ENCODE measurements around the gene DYNC1LI1.

The DYNC1LI1 gene

GRCh38 chr3:32570421-32571191 is at the start of gene DYNC1LI1:
Gene DYNC1LI1 (minus strand): TSS chr3:32570858. CDS start chr3:32570770, 88 bp downstream.
- H3K4me3 ChIP-seq = peak within 1 kb of the TSS; percentile 96
- peak within 1 kb of the TSS; percentile 94 for H3K4me2 ChIP-seq
- H3K27me3 ChIP-seq = no peaks in the 10 kb centered on the region
- H3K36me3 ChIP-seq = peaks cover 19% of the 10 kb centered on the region
- peaks cover 39% of the 10 kb centered on the region for H4K20me1 ChIP-seq
- H3K9ac ChIP-seq = peak within 1 kb of the TSS; percentile 98
- H3K4me1 ChIP-seq = peaks cover 32% of the 10 kb centered on the region
- TF ChIP-seq Cebpa-rat (IDR thresholded peaks at IDR 0.05) = no peak
- peak within 1 kb of the TSS; percentile 96 for H3K27ac ChIP-seq
- H3K9me3 ChIP-seq = no peaks in the 10 kb centered on the region

GRCh38 chr3:32619395-32619794 is 48.7 kb upstream of the DYNC1LI1 start:
- H3K4me1 ChIP-seq = no peaks in the 10 kb centered on the region
- TF ChIP-seq Cebpa-rat (IDR thresholded peaks at IDR 0.05) = no peak

GRCh38 chr3:32616267-32616962 is 45.8 kb upstream of the DYNC1LI1 start:
- H3K4me1 ChIP-seq = peaks cover 16% of the 10 kb centered on the region
- H3K9me3 ChIP-seq = peaks cover 25% of the 10 kb centered on the region
- no peak overlapping the region for H3K4me2 ChIP-seq
- H4K20me1 ChIP-seq = no peaks in the 10 kb centered on the region
- no peak overlapping the region for H3K9ac ChIP-seq
- H3K36me3 ChIP-seq = no peaks in the 10 kb centered on the region
- TF ChIP-seq Cebpa-rat (IDR thresholded peaks at IDR 0.05) = no peak
- no peak overlapping the region for H3K4me3 ChIP-seq
- H3K27ac ChIP-seq = no peak overlapping the region
- no peaks in the 10 kb centered on the region for H3K27me3 ChIP-seq

More at GRCh38 chr3:32619395-32619794, 48.7 kb upstream of the DYNC1LI1 start:
- Histone ChIP-seq H3K36me3 (no peaks in the 10 kb centered on the region), H3K4me2 (no peak overlapping the region), H3K9me3 (peaks cover 29% of the 10 kb centered on the region), H3K27me3 (no peaks in the 10 kb centered on the region), H4K20me1 (no peaks in the 10 kb centered on the region), H3K9ac (no peak overlapping the region), H3K27ac (no peak overlapping the region), H3K4me3 (no peak overlapping the region)

GRCh38 chr3:32614956-32615355 is 44.3 kb upstream of the DYNC1LI1 start:
- no peak overlapping the region for H3K4me3 ChIP-seq
- no peak overlapping the region for H3K4me2 ChIP-seq
- H3K27me3 ChIP-seq = no peaks in the 10 kb centered on the region
- no peaks in the 10 kb centered on the region for H3K36me3 ChIP-seq
- peaks cover 16% of the 10 kb centered on the region for H3K4me1 ChIP-seq
- peaks cover 12% of the 10 kb centered on the region for H3K9me3 ChIP-seq
- no peak for TF ChIP-seq Cebpa-rat (IDR thresholded peaks at IDR 0.05)
- H4K20me1 ChIP-seq = no peaks in the 10 kb centered on the region
- no peak overlapping the region for H3K9ac ChIP-seq
- no peak overlapping the region for H3K27ac ChIP-seq

- H3K27me3 ChIP-seq = no peaks in the 10 kb centered on the region
- TF ChIP-seq Cebpa-rat (IDR thresholded peaks at IDR 0.05) = no peak
- H3K4me3 ChIP-seq = no peak overlapping the region
- H3K4me2 ChIP-seq = peak overlapping the region; percentile 29
- H3K9ac ChIP-seq = no peak overlapping the region
- no peaks in the 10 kb centered on the region for H3K36me3 ChIP-seq
- H3K9me3 ChIP-seq = no peaks in the 10 kb centered on the region
- H3K4me1 ChIP-seq = peaks cover 16% of the 10 kb centered on the region
- no peaks in the 10 kb centered on the region for H4K20me1 ChIP-seq
- H3K27ac ChIP-seq = no peak overlapping the region
Observed at GRCh38 chr3:32613183-32613582, 42.5 kb upstream of the DYNC1LI1 start.

- H3K9me3 ChIP-seq = no peaks in the 10 kb centered on the region
- no peaks in the 10 kb centered on the region for H3K27me3 ChIP-seq
- no peak overlapping the region for H3K27ac ChIP-seq
- no peaks in the 10 kb centered on the region for H4K20me1 ChIP-seq
- no peak overlapping the region for H3K9ac ChIP-seq
- no peaks in the 10 kb centered on the region for H3K36me3 ChIP-seq
- H3K4me1 ChIP-seq = peaks cover 16% of the 10 kb centered on the region
- TF ChIP-seq Cebpa-rat (IDR thresholded peaks at IDR 0.05) = no peak
- no peak overlapping the region for H3K4me3 ChIP-seq
- H3K4me2 ChIP-seq = peak overlapping the region; percentile 29
Observed at GRCh38 chr3:32612547-32612946, 41.9 kb upstream of the DYNC1LI1 start.

DNA sequence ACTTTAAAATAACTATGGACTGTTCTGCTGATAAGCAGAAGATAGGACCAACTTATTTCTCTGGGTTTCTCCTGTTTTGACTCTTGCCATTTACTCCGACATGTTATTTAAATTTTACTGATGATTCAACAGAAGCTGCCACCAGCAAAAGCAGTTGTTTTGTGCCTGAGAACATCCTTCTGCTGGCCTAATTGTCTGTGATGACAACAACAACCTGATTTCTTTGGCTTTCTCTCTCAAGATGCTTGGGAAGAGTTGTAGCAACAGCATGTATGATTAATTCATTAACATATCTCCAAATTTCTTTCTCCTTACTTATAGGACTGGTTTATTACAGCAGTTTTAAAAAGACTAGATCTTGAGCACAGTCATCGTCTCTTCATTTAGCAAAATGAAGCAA is 36.9 kb upstream of the DYNC1LI1 start:
- no peaks in the 10 kb centered on the region for H3K36me3 ChIP-seq

DNA sequence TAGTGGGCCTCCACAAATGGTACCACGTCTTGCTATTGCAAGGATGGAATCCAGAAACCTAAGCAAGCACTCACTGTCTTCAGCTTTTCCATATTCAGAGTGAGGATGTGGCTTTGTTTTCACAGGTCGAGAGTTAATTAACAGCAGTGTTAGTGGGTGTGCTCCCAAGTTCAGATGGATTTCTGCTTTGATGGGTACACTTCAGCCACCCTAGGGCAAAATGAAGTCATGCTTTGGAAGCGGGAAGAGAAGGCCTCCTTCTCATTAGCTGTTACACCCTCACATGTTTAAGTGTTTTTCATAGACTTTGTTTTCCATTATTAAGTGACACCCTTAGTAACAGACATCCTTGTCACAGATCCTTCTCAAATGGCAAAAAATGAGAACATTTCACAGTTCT is 36.3 kb upstream of the DYNC1LI1 start:
- Histone ChIP-seq H3K9me3 (no peaks in the 10 kb centered on the region), H3K4me2 (no peak overlapping the region), H3K9ac (no peak overlapping the region), H3K27ac (no peak overlapping the region), H4K20me1 (no peaks in the 10 kb centered on the region), H3K4me3 (no peak overlapping the region), H3K4me1 (peaks cover 2% of the 10 kb centered on the region; the same call in 1 of the 2 replicates), H3K36me3 (no peaks in the 10 kb centered on the region), H3K27me3 (no peaks in the 10 kb centered on the region)
- no peak for TF ChIP-seq Cebpa-rat (IDR thresholded peaks at IDR 0.05)

More for the DNA sequence above, 36.9 kb upstream of the DYNC1LI1 start:
- Histone ChIP-seq H3K9ac (no peak overlapping the region), H3K27me3 (no peaks in the 10 kb centered on the region), H3K4me3 (no peak overlapping the region), H3K4me1 (peaks cover 7% of the 10 kb centered on the region), H3K9me3 (no peaks in the 10 kb centered on the region), H3K4me2 (no peak overlapping the region), H3K27ac (no peak overlapping the region), H4K20me1 (no peaks in the 10 kb centered on the region)
- TF ChIP-seq Cebpa-rat (IDR thresholded peaks at IDR 0.05) = no peak

- H3K27ac ChIP-seq = no peak overlapping the region
- H3K36me3 ChIP-seq = no peaks in the 10 kb centered on the region
- no peaks in the 10 kb centered on the region for H3K9me3 ChIP-seq
- no peak overlapping the region for H3K4me2 ChIP-seq
- no peak overlapping the region for H3K4me3 ChIP-seq
- no peak overlapping the region for H3K9ac ChIP-seq
- H3K4me1 ChIP-seq = no peaks in the 10 kb centered on the region
- TF ChIP-seq Cebpa-rat (IDR thresholded peaks at IDR 0.05) = no peak
- no peaks in the 10 kb centered on the region for H4K20me1 ChIP-seq
- H3K27me3 ChIP-seq = no peaks in the 10 kb centered on the region
Observed at GRCh38 chr3:32606277-32606676, 35.6 kb upstream of the DYNC1LI1 start.

DNA sequence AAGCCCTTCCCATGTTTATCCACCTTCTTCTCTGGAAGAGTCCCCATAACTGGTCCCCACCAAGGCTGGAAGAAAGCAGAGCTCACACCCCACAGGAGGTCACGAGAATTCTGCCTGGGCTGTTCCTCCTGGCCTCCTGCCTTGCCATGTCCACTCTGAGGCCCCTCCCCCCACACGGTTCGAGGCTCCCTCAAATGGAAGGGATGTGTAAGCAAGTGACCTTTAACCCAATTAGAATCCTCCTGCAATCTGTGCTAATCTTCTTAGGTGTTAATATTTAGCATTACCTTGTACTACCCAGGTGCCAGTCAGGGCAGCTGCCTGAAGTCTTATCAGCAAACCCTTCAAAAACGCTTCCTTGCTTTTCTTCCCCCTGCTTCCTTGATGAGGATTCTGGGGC is 32.4 kb upstream of the DYNC1LI1 start:
- H3K27ac ChIP-seq = no peak overlapping the region
- peaks cover under 1% of the 10 kb centered on the region; the same call in 1 of the 2 replicates for H3K4me1 ChIP-seq
- H3K4me2 ChIP-seq = no peak overlapping the region
- TF ChIP-seq Cebpa-rat (IDR thresholded peaks at IDR 0.05) = no peak
- no peak overlapping the region for H3K4me3 ChIP-seq
- H3K27me3 ChIP-seq = no peaks in the 10 kb centered on the region
- H3K9ac ChIP-seq = no peak overlapping the region
- H3K9me3 ChIP-seq = no peaks in the 10 kb centered on the region
- H3K36me3 ChIP-seq = no peaks in the 10 kb centered on the region
- H4K20me1 ChIP-seq = no peaks in the 10 kb centered on the region

Measured in BLaER1 (cell line).